Measurements from ENCODE around the gene MGA.

DNA sequence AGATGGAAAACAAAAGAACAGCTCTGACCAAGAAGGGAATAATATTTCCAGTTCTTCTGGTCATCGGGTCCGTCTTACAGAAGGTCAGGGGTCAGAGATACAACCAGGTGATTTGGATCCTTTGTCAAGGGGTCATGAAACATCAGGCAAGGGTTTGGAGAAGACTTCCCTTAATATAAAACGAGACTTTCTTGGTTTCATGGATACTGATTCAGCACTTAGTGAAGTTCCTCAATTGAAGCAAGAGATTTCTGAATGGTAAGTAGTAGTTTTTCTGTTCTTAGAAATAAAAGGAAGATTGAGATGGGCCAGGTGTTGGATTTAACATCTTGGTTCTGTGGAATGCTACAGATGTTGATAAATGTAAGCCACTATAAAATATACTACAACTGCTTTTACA is 9.5 kb downstream of the MGA start:
- no peak for TF ChIP-seq ZNF263 (CRISPR knock-in tag; IDR thresholded peaks at IDR 0.05; ENCODE audit: low read depth)
- TF ChIP-seq, protein P1, sequence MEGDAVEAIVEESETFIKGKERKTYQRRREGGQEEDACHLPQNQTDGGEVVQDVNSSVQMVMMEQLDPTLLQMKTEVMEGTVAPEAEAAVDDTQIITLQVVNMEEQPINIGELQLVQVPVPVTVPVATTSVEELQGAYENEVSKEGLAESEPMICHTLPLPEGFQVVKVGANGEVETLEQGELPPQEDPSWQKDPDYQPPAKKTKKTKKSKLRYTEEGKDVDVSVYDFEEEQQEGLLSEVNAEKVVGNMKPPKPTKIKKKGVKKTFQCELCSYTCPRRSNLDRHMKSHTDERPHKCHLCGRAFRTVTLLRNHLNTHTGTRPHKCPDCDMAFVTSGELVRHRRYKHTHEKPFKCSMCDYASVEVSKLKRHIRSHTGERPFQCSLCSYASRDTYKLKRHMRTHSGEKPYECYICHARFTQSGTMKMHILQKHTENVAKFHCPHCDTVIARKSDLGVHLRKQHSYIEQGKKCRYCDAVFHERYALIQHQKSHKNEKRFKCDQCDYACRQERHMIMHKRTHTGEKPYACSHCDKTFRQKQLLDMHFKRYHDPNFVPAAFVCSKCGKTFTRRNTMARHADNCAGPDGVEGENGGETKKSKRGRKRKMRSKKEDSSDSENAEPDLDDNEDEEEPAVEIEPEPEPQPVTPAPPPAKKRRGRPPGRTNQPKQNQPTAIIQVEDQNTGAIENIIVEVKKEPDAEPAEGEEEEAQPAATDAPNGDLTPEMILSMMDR (IDR thresholded peaks at IDR 0.05): no peak

Measured in WTC11 (cell line).